K562 (cell line): ENCODE data around the gene PCNX2. TPM values are rescaled to one million over a fixed set of nuclear protein-coding genes. Genes with fewer than 3 reads are reported as not detected.

Experiments used
- ATAC-seq: fragments of 200-7000 bp; cut with Tn5 transposase; 3 replicates; pipeline ENCODE4 v1.9.1; 2020; ENCODE audit warnings: moderate library complexity
- BruUV-seq: library from RNA; stranded (reverse); fragments of 400-500 nt; replicated peaks from 2 replicates; lab custom pipeline; 2021; lab: Mats Ljungman, UMichigan
- CTCF ChIA-PET: fragments of 300-600 bp; formaldehyde crosslinking; extraction: SDS; loops from one replicate; lab custom pipeline; 2021; ENCODE audit warnings: low intra/inter-chr PET ratio; lab: Yijun Ruan, JAX
- POLR2A ChIA-PET: fragments of 300-600, 350-650 bp; sonication (Branson Sonifier 250); formaldehyde crosslinking; extraction: SDS; loops from one replicate; lab custom pipeline; 2021; ENCODE audit warnings: antibody characterized with exemption, inconsistent platforms; lab: Yijun Ruan, JAX
- DNase-seq, 4 experiments: peaks; one replicate each; pipeline versions ENCODE4 v3.0.0 to v3.0.0-alpha.2; 2011 to 2018; ENCODE audit warnings: low spot score in 3 of 4, mixed read lengths in 3 of 4; ENCODE audit errors: extremely low read depth in 1 of 4
- FAIRE-seq: peaks from 2 replicates; lab custom pipeline; 2011; peaks lifted over from hg19 to GRCh38; lab: Jason Lieb, UNC
- H2AFZ ChIP-seq: 2 replicates; pipeline ENCODE4 v1.6.0; 2011; ENCODE audit warnings: low read depth, low read length, control low read depth, inconsistent platforms
- H3K27ac ChIP-seq: fragments of 200-600 bp; 3 replicates; pipeline ENCODE4 v1.8.0; 2011; ENCODE audit warnings: low read depth, mild to moderate bottlenecking, control low read depth, inconsistent platforms, low read length, moderate library complexity, mixed read lengths; ENCODE audit errors: extremely low read depth
- H3K27me3 ChIP-seq, 2 experiments: fragments of 300-600 bp in 1 of 2; 2 replicates in 1 of 2; 3 replicates in 1 of 2; pipeline versions ENCODE4 v1.6.0 to v1.8.0; 2011; ENCODE audit warnings: inconsistent platforms in 2 of 2, low read length in 2 of 2, mild to moderate bottlenecking in 1 of 2, mixed read lengths in 1 of 2, moderate library complexity in 1 of 2; ENCODE audit not compliant: control insufficient read depth in 2 of 2, insufficient read depth in 2 of 2
- H3K36me3 ChIP-seq: fragments of 300-600 bp; 3 replicates; pipeline ENCODE4 v1.8.0; 2011; ENCODE audit warnings: mild to moderate bottlenecking, low read length, inconsistent platforms; ENCODE audit not compliant: control insufficient read depth, insufficient read depth
- H3K4me1 ChIP-seq, 2 experiments: fragments of 200-600 bp in 1 of 2; replicated peaks in 1 of 2; 2 replicates in 1 of 2; 3 replicates in 1 of 2; pipeline versions ENCODE4 v1.5.1 to v1.8.0; 2011; ENCODE audit warnings: inconsistent platforms in 2 of 2, low read length in 2 of 2, mild to moderate bottlenecking in 1 of 2, mixed read lengths in 1 of 2, moderate library complexity in 1 of 2; ENCODE audit not compliant: control insufficient read depth in 2 of 2, insufficient read depth in 2 of 2
- H3K4me2 ChIP-seq: 2 replicates; pipeline ENCODE4 v1.6.1; 2011; ENCODE audit warnings: low read length, control low read depth, inconsistent platforms, mixed read lengths; ENCODE audit not compliant: insufficient read depth
- H3K4me3 ChIP-seq: fragments of 200-600 bp; sonication (generic), shearing (Covaris generic); 2 replicates; pipeline ENCODE4 v1.5.1; 2016; ENCODE audit warnings: control low read depth, inconsistent platforms
- H3K79me2 ChIP-seq: fragments of 200-600 bp; 3 replicates; pipeline ENCODE4 v1.8.0; 2011; ENCODE audit warnings: low read length, inconsistent platforms; ENCODE audit not compliant: control insufficient read depth, insufficient read depth
- H3K9ac ChIP-seq, 2 experiments: 2 replicates each; pipeline versions ENCODE4 v1.6.0 to v1.6.1; 2011; ENCODE audit warnings: low read depth in 2 of 2, low read length in 2 of 2, control low read depth in 1 of 2, inconsistent platforms in 1 of 2, mild to moderate bottlenecking in 1 of 2, mixed read lengths in 1 of 2; ENCODE audit not compliant: insufficient read depth in 1 of 2
- H3K9me1 ChIP-seq: one replicate; pipeline ENCODE4 v1.6.0; 2011; ENCODE audit warnings: inconsistent platforms, mild to moderate bottlenecking, low read length, moderate library complexity; ENCODE audit not compliant: control insufficient read depth, insufficient read depth
- H3K9me3 ChIP-seq: replicated peaks from 2 replicates; pipeline ENCODE4 v1.5.1; 2011; ENCODE audit warnings: low read depth, low read length, inconsistent platforms; ENCODE audit not compliant: control insufficient read depth, insufficient read depth
- H4K20me1 ChIP-seq: replicated peaks from 2 replicates; pipeline ENCODE4 v1.6.1; 2011; ENCODE audit warnings: low read length, inconsistent platforms, mixed read lengths; ENCODE audit not compliant: control insufficient read depth, insufficient read depth
- CTCF ChIP-seq, 3 experiments: IDR thresholded peaks in 2 of 3; conservative IDR thresholded peaks in 1 of 3; 2 replicates each; pipeline ENCODE4 v1.5.1; 2011 to 2012; ENCODE audit warnings: low read length in 3 of 3, mild to moderate bottlenecking in 3 of 3, control low read depth in 2 of 3, improper control_type of control experiment in 1 of 3, inconsistent platforms in 1 of 3, low read depth in 1 of 3, mixed read lengths in 1 of 3, moderate library complexity in 1 of 3; ENCODE audit not compliant: insufficient read depth in 2 of 3
- E4F1 ChIP-seq: fragments of 250-450 bp; sonication (Bioruptor Pico); IDR thresholded peaks from 2 replicates; pipeline ENCODE4 v1.5.0; 2021; ENCODE audit warnings: mild to moderate bottlenecking, borderline replicate concordance
- ETS1 ChIP-seq: conservative IDR thresholded peaks from 2 replicates; pipeline ENCODE4 v1.6.1; 2011; ENCODE audit warnings: low read depth, mild to moderate bottlenecking, low read length; ENCODE audit not compliant: control insufficient read depth
- MAZ ChIP-seq, 2 experiments: fragments of 450-650 bp in 1 of 2; sonication (generic) in 1 of 2; formaldehyde crosslinking; IDR thresholded peaks in 1 of 2; conservative IDR thresholded peaks in 1 of 2; 2 replicates each; pipeline versions ENCODE4 v1.4.0 to v1.5.0; 2020; ENCODE audit warnings: mild to moderate bottlenecking in 1 of 2, missing genetic modification reagents in 1 of 2
- PHTF2 ChIP-seq: fragments of 250-450 bp; sonication (Bioruptor Pico); IDR thresholded peaks from 2 replicates; pipeline ENCODE4 v1.5.0; 2021; ENCODE audit warnings: mild to moderate bottlenecking
- SAFB ChIP-seq: fragments of 200-400 bp; formaldehyde crosslinking; IDR thresholded peaks from 2 replicates; pipeline ENCODE4 v1.6.1; 2017; ENCODE audit warnings: low read depth, low read length, borderline replicate concordance
- ZNF263 ChIP-seq: sonication (generic); formaldehyde crosslinking; IDR thresholded peaks from 2 replicates; pipeline ENCODE4 v1.8.0; 2022; ENCODE audit warnings: mild to moderate bottlenecking, missing genetic modification reagents, borderline replicate concordance
- ZNF583 ChIP-seq: fragments of 250-450 bp; sonication (Bioruptor Pico); IDR thresholded peaks from 2 replicates; pipeline ENCODE4 v1.4.0; 2020
- ZNF696 ChIP-seq: fragments of 250-450 bp; sonication (Bioruptor Pico); conservative IDR thresholded peaks from 2 replicates; pipeline ENCODE4 v1.4.0; 2020; ENCODE audit warnings: mild to moderate bottlenecking, moderate library complexity
- WGBS: fragments of 100-300 bp; shearing (Covaris generic); methylation state at CpG from one replicate; pipeline ENCODE4 v1.1.6; 2016; ENCODE audit warnings: low coverage, mixed read lengths; ENCODE audit not compliant: insufficient coverage; ENCODE audit errors: missing lambda C conversion rate; 5-methylcytosine and 5-hydroxymethylcytosine counted together
- in situ Hi-C: fragments of 300-500 bp; cut with MboI; formaldehyde crosslinking; loops from 4 replicates; pipeline ENCODE4 v1.15.0; 2018; ENCODE audit warnings: inconsistent platforms, mixed read lengths
- intact Hi-C: fragments of 100-400 bp; cut with micrococcal nuclease; formaldehyde crosslinking; loops from 2 replicates; pipeline ENCODE4 v1.14.2; 2022
- polyA plus RNA-seq, 8 experiments: library from polyadenylated mRNA; depleted of rRNA in 4 of 8; stranded (reverse) in 5 of 8; unstranded in 3 of 8; fragments of >200 nt; fragmentation: Nextera tagmentation in 2 of 8; fragmentation: Illumina TruSeq in 1 of 8; extraction: Ambion mirVana in 2 of 8; extraction: Trizol in 1 of 8; gene quantifications; 2 replicates each; pipeline versions ENCODE4 v1.2.1 to v1.2.3, GENCODE V29; 2011 to 2014; ENCODE audit warnings: inconsistent platforms in 1 of 8, missing spikeins in 1 of 8
- total RNA-seq, 7 experiments: library from RNA; depleted of rRNA in 6 of 7; stranded (reverse); fragments of >200 nt in 6 of 7; fragmentation: Illumina TruSeq in 2 of 7; extraction: Trizol in 2 of 7; gene quantifications; 2 replicates each; pipeline versions ENCODE4 v1.2.1 to v1.2.3, GENCODE V29; 2011 to 2021; ENCODE audit warnings: low replicate concordance in 1 of 7
- TF ChIP-seq, protein P1 (sequence below): fragments of 450-650 bp; formaldehyde crosslinking; IDR thresholded peaks from 2 replicates; pipeline ENCODE4 v1.4.0; 2022; ENCODE audit warnings: mild to moderate bottlenecking, moderate library complexity
- TF ChIP-seq, protein P2 (sequence below): fragments of 450-650 bp; formaldehyde crosslinking; IDR thresholded peaks from 2 replicates; pipeline ENCODE4 v1.4.0; 2020; ENCODE audit warnings: mild to moderate bottlenecking, moderate library complexity

The PCNX2 gene
- total and polyA plus RNA-seq, 9 of the 15 experiments (the other 6 are each of a cell fraction or from before 2014, with no cell fraction given), result 0.07 to 0.33 TPM; not detected in 7

DNA sequence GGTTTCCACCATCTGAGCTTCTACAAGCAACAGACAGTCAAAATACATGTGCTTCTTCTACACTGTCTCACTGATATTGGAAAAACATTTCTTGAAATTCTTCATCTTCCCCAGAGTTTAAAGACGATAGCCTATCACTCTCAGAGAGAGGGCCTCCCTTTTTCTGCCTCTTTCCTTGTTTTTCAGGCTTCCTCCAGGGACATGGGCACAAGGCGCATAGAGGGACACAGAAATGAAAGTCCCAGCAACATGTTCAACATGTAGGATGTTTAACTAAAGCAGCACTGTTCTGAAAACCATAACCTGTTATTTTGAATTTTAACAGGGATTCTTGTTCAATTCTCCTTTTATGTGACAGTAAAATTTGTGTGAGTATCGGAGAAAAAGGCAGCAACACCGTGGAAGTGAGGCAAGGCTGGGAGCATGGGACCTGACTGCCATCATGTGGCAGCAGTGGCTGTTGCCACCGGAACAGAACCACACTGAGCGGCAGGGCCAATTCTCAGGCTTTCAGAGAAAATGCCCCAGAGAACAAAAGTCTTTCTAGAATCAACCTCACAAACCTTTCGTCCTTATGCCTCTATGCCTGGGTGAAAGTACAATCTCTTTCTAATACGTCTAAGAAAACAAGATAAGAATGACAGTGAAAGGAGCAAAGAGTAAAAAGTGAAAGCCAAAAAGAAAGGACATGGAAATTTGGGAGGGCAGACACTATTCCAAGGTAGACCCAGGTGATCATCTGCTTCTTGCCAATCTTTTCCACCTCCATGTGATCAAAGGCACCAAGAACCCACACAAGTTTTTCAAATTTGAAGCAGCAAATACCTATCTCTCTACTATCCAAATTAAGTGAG is 54.5 kb downstream of the PCNX2 start:
- DNase-seq (peak; percentile 40 to 57 (median 50)), FAIRE-seq (peak; percentile 52), ATAC-seq (peak; percentile 94)
- intact Hi-C loops (loop anchor here (1.0 kb wide), 2 partner anchors 606 to 1484 kb away; no protein-coding TSS in a partner anchor), in situ Hi-C loops (loop anchor here (25.0 kb wide), 2 partner anchors 604 to 1504 kb away; partner anchors contain the start of gene SIPA1L2)
- no peaks in the 10 kb centered on the region for H3K36me3 ChIP-seq
- WGBS, result 3% methylated on average over 8 of the region's 8 CpGs
- H3K9me3 ChIP-seq, result no peaks in the 10 kb centered on the region
- no peak overlapping the region for H3K4me3 ChIP-seq
- H3K79me2 ChIP-seq, result no peaks in the 10 kb centered on the region
- ChIA-PET CTCF (interaction anchor here (1.2 to 1.5 kb wide), 2 partner anchors 1375 to 1484 kb away, joined by 6 read pairs; no protein-coding TSS in a partner anchor), POLR2A (no interaction called here)
- BruUV-seq, result no TSS peak
- no peaks in the 10 kb centered on the region; a peak in 1 of 5 replicates for H3K27me3 ChIP-seq
- H3K4me2 ChIP-seq, result no peak overlapping the region
- no peak overlapping the region for H3K27ac ChIP-seq
- no peaks in the 10 kb centered on the region for H4K20me1 ChIP-seq
- H3K9me1 ChIP-seq, result no peaks in the 10 kb centered on the region
- no peaks in the 10 kb centered on the region for H3K4me1 ChIP-seq
- H3K9ac ChIP-seq, result no peak overlapping the region
- no peak overlapping the region for H2AFZ ChIP-seq
- TF ChIP-seq MAZ (CRISPR knock-in tag; conservative IDR thresholded peaks at IDR 0.05 in 1 of 2, IDR thresholded peaks at IDR 0.05 in 1 of 2) (0 out of 4 replicates have a peak, but pooled peaks of 1 of the 2 experiments have one; percentile 13), ZNF696 (CRISPR knock-in tag) (no peak), PHTF2 (CRISPR knock-in tag) (no peak), CTCF (IDR thresholded peaks at IDR 0.05 in 2 of 3, conservative IDR thresholded peaks at IDR 0.05 in 1 of 3; ENCODE audit: insufficient read depth in 2 of 3, low read depth in 1 of 3, low read length in 3 of 3) (peak; percentile 66 to 82 (median 75)), E4F1 (no peak), ETS1 (no peak), ZNF263 (no peak), SAFB (no peak), ZNF583 (CRISPR knock-in tag) (no peak)
- TF ChIP-seq, protein P1, sequence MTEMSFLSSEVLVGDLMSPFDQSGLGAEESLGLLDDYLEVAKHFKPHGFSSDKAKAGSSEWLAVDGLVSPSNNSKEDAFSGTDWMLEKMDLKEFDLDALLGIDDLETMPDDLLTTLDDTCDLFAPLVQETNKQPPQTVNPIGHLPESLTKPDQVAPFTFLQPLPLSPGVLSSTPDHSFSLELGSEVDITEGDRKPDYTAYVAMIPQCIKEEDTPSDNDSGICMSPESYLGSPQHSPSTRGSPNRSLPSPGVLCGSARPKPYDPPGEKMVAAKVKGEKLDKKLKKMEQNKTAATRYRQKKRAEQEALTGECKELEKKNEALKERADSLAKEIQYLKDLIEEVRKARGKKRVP (CRISPR knock-in tag), result no peak
- TF ChIP-seq, protein P2, sequence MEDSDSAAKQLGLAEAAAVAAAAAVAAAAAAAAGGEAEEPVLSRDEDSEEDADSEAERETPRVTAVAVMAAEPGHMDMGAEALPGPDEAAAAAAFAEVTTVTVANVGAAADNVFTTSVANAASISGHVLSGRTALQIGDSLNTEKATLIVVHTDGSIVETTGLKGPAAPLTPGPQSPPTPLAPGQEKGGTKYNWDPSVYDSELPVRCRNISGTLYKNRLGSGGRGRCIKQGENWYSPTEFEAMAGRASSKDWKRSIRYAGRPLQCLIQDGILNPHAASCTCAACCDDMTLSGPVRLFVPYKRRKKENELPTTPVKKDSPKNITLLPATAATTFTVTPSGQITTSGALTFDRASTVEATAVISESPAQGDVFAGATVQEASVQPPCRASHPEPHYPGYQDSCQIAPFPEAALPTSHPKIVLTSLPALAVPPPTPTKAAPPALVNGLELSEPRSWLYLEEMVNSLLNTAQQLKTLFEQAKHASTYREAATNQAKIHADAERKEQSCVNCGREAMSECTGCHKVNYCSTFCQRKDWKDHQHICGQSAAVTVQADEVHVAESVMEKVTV (CRISPR knock-in tag), result peak; percentile 86
